Right ventricle myocardium superior (tissue), 1 donor: Measurements from ENCODE around the gene COLEC11. TPM values are rescaled to one million over a fixed set of nuclear protein-coding genes. Genes with fewer than 3 reads are reported as not detected.
"Not testable (repeated sequence)": the region's sequence is repeated elsewhere in the genome, so short reads cannot be mapped to it uniquely, and the experiment has no call there.

Source experiments
- ATAC-seq: fragments of 200-7000 bp; cut with Tn5 transposase; one replicate; pipeline ENCODE4 v1.9.1; 2020; ENCODE audit warnings: mild to moderate bottlenecking; ENCODE audit not compliant: poor library complexity
- DNase-seq: peaks from one replicate; pipeline ENCODE4 v3.0.0-alpha.2; 2020
- intact Hi-C: fragments of 100-400 bp; cut with DNase I; formaldehyde crosslinking; loops from one replicate; pipeline ENCODE4 v1.11.2; 2022
- total RNA-seq: library from RNA; stranded (reverse); fragmentation: NEBNext Ultra II Directional; extraction: Animal tissue kit (Norgen Biotek cat#: 25700); gene quantifications from one replicate; pipeline ENCODE4 v1.2.1, GENCODE V29; 2021
- donor health status: DM: no; HTN: yes; CAD: no; lungs with severe emphysema.

The COLEC11 gene
- total RNA-seq, 1 donor from 2014 or later, result 2.9 TPM

DNA sequence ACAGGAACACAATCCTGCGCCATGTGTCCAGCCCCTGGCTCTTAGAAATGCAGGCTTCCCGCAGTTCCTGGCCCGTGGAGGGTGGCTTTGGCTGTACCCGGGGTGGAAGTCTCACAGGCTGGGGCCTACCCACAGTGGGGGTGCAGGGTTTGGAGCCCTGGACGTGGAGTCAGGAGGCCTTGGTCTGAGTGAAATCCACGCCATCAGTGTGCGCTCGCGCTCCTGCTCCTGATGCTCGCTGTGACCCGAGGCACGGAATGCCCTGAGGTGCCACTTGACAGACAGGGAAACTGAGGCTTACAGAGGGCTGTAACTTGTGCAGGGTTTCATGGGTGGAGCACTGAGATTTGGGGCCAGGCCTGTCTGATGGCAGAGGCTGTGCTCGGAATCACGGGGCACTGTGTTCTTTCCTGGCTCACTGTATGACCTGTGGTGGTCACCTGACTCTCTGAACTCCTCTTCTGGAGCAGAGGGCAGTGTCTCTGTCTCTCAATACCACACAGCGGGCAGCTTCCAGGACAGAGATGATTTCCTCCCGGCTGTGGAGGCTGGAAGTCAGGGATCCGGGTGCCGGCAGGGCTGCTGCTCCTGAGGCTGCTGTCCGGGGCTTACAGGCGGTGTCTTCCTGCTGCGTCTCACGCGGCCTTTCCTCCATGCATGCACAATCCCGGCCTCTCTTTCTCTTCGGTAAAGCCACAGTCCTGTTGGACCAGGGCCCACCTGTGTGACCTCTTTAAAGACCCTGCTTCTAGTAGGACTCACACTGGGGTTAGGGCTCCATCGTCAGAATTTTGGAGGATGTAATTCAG is 37.1 kb downstream of the COLEC11 start:
- ATAC-seq, result no peak
- peak; percentile 17 for DNase-seq
- intact Hi-C loops, result no loop called here

GRCh38 chr2:3633089-3633981 is 38.4 kb downstream of the COLEC11 start:
- intact Hi-C loops, result no loop called here
- DNase-seq (peak; percentile 38), ATAC-seq (peak; percentile 51)

GRCh38 chr2:3633982-3634595 is 39.2 kb downstream of the COLEC11 start:
- ATAC-seq (no peak), DNase-seq (no peak)
- intact Hi-C loops, result no loop called here

GRCh38 chr2:3634596-3635121 is 39.7 kb downstream of the COLEC11 start:
- no peak for ATAC-seq
- intact Hi-C loops, result no loop called here
- DNase-seq, result no peak

- intact Hi-C loops, result no loop called here
- DNase-seq (peak; percentile 28), ATAC-seq (no peak)
Observed at GRCh38 chr2:3635171-3635974, 40.5 kb downstream of the COLEC11 start.

DNA sequence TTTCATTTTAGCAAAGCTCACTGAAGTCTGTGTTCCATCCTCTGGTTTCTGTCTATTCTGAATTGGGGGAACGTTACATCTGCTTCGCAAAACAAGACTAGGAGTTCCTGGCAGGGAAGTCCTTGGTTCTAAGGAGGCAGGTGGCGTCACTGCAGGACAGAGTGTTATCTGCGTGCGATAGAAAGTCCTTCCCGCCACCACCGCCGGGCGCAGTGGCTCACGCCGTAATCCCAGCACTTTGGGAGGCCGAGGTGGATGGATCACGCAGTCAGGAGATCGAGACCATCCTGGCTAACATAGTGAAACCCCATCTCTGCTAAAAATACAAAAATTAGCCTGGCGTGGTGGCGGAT is 41.0 kb downstream of the COLEC11 start:
- DNase-seq, ATAC-seq, intact Hi-C loops: not testable (repeated sequence)

- ATAC-seq (no peak), DNase-seq (no peak)
- intact Hi-C loops, result no loop called here
Observed at GRCh38 chr2:3636586-3637310, 41.8 kb downstream of the COLEC11 start.

- intact Hi-C loops, result no loop called here
- ATAC-seq (no peak), DNase-seq (no peak)
Observed at GRCh38 chr2:3637311-3637675, 42.4 kb downstream of the COLEC11 start.

GRCh38 chr2:3637692-3638455 is 43.0 kb downstream of the COLEC11 start:
- intact Hi-C loops, result no loop called here
- DNase-seq (no peak), ATAC-seq (no peak)

- intact Hi-C loops, result no loop called here
Observed at GRCh38 chr2:3638456-3638810, 43.5 kb downstream of the COLEC11 start.

DNA sequence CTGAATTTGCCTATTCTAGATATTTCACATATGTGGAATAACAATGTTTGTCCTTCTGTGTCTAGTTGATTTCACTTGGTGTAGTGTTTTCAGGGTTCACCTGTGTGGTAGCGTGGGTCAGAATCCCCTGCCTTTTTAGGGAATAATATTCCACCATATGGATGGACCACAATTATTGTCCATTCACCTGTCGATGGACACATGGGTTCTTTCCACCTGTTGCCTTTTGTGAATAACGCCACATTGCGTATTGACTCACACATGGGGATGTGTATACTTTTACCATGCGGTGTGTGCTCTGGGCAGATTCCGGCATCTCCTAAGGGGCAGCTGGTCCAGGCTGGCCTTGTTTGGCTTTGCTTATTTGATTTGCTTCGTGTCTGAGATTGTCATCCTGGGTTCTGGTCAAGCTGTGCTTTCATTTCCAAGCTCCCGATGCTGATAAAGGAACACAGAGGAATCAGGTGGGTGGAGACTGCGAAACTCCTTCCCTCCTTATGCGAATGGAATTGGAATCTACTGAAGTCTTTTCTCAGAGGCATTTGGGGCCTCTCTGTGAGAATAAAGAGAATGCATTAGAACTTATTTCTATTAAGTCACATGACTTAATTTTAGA is 44.2 kb downstream of the COLEC11 start:
- ATAC-seq (no peak), DNase-seq (no peak)
- intact Hi-C loops, result no loop called here

More at GRCh38 chr2:3638456-3638810, 43.5 kb downstream of the COLEC11 start:
- ATAC-seq, result no peak
- DNase-seq, result no peak

DNA sequence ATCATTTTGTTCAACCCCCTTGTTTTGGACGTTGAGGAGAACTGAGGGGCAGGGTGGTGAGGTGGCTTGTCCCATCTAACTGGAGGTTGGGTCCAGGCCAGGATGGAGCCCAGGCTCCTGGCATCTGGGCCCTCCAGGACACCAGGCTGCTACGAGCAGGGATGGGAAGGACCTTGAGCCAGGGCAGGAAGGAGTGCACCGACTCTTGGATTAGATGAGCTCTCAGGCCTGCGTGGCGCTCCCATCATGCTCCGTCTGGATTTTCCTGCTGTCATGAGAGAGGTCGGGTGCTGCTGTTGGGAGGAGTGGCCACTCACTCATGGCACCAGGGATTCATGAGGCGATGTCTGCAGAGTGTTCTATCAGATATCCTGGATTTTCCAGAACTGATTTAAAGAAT is 44.7 kb downstream of the COLEC11 start:
- DNase-seq (no peak), ATAC-seq (no peak)
- intact Hi-C loops, result no loop called here

DNA sequence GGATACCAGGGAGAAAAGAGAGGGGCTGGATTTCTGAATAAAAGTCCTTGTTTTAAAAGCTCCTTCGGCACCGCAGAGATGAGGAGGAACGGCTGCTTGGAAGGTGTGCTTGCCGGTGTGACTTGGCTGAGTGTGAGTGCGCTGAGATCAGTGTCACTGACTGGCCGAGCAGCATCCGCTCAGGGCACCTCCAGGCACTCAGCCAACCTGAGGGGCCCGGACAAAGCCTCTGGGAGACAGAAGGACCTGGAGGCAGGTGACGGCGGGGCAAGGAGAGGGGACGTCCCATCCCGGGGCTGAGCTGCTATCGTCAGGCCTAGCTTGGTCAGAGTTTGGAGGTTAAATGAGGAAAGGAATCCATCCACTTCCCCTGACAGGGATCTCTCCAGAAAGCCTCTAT is 46.3 kb downstream of the COLEC11 start:
- ATAC-seq (no peak), DNase-seq (no peak)
- intact Hi-C loops, result no loop called here

DNA sequence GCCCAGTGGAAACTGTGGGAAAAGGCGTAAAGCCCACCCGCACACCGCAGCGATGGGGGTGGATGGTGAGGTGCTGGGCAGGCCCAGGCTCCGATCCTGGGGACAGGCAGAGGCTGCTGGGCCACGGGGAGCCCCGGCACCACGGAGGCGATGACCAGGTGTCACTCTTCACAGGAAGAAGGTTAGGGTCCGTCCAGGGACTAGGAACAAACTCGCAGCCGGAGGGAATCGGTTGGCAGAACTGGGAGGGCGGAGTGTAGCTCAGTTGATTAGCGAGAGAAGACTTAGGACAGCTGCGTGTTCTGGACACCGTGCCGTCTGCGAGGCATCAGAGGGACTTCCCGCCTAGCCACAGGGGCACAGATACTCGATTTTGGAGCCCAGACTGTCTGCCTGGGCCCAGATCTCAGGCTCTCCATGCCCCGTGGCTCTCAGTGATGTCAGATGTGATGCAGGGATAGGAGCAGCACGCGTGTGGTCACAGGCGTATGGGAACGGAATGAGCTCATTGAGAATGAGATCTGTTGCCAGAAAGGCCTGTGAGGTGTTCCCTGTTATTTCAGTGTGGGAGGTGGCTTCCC is 47.0 kb downstream of the COLEC11 start:
- intact Hi-C loops, result no loop called here
- ATAC-seq (no peak), DNase-seq (no peak)

DNA sequence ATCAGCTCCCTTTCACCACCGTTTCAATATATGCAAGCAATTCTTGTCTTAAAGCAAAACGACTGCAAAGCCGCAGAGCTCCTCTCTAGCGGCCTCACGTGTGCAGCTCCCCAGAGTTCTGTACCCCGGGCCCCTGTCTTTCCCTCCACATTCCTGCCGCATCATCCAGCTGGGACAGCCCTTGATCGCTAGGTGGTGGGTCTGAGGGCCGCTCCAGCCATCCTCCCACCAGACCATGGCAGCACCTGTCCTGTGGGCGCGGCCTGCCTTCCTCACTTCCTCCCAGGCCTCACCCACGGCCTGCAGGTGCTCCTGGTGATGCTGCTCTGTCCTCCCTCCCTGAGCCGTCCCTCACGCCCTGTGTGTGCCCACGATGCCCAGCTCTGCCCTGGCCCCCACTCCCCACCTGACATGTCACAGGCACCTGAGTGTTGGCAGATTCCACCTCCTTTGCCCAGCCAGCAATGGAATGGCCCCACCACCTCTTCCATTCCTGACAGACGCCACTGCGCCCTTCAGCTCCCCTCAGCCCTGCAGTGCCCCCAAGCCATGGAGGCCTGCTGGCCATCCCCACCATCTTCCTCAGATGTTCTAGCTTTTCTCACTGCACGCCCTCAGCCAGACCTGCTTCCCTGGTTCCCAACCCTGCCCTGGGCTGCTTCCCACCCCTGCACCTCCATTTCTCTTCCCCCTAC is 47.8 kb downstream of the COLEC11 start:
- DNase-seq, result no peak
- intact Hi-C loops, result no loop called here
- no peak for ATAC-seq
